ENCODE data around the gene DUOX2.

DNA sequence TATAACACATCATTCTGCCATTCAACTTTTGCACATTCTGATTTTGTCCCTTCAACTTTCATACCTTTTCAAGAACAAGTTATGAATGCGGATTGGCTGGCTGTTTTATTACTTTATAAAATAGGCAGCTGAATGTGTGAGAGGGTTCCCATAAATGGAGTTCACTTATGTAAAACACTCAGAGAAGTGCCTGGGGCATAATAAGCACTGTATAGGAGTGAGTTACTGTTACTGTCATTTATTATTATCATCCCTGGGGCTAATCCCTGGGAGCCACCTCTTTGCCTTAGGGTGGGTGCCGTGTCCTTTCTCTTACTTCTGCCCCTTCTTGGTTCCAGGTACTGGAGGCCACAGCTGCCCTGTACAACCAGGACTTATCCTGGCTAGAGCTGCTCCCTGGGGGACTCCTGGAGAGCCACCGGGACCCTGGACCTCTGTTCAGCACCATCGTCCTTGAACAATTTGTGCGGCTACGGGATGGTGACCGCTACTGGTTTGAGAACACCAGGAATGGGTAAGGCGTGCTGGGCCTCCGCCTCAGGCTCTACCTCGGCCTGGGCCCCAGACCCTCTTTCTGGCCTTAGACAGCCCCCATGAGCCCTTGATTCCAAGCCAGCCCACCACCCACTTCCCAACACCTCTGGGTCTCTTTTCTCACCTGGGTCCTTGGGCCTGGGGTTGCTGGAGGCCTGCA is 26.7 kb upstream of the DUOX2 start:
- TF ChIP-seq POLR2A (IDR thresholded peaks at IDR 0.05; ENCODE audit: low read length) (no peak), GATA1 (IDR thresholded peaks at IDR 0.05; ENCODE audit: low read depth, low read length) (no peak)
